ACC112 (cell line): ENCODE data around the gene C6orf89.

ENCODE experiments used
- H2AFZ ChIP-seq: fragments of 200-600 bp; sonication (generic); one replicate; pipeline ENCODE4 v1.6.0; 2017; ENCODE audit warnings: antibody characterized with exemption, low read length; ENCODE audit not compliant: unreplicated experiment
- H3K27ac ChIP-seq: fragments of 200-600 bp; sonication (generic); 2 replicates; pipeline ENCODE4 v1.5.1; 2014; ENCODE audit warnings: low read depth, mild to moderate bottlenecking, antibody characterized with exemption, low read length, moderate library complexity
- H3K27me3 ChIP-seq: fragments of 200-600 bp; sonication (generic); 2 replicates; pipeline ENCODE4 v1.6.1; 2014; ENCODE audit warnings: mild to moderate bottlenecking, antibody characterized with exemption, low read length, moderate library complexity, mixed read lengths; ENCODE audit not compliant: insufficient read depth
- H3K36me3 ChIP-seq: fragments of 200-600 bp; sonication (generic); 2 replicates; pipeline ENCODE4 v1.6.1; 2016; ENCODE audit warnings: mild to moderate bottlenecking, antibody characterized with exemption, low read length, moderate library complexity, mixed read lengths; ENCODE audit not compliant: insufficient read depth
- H3K4me1 ChIP-seq: fragments of 200-600 bp; sonication (generic); one replicate; pipeline ENCODE4 v1.6.1; 2016; ENCODE audit warnings: low read length, mixed read lengths; ENCODE audit not compliant: insufficient read depth, unreplicated experiment, control insufficient read depth
- H3K4me3 ChIP-seq: fragments of 200-600 bp; sonication (generic); 2 replicates; pipeline ENCODE4 v1.5.1; 2014; ENCODE audit warnings: mild to moderate bottlenecking, low read depth, low read length
- H3K79me2 ChIP-seq: fragments of 200-600 bp; sonication (generic); one replicate; pipeline ENCODE4 v1.6.0; 2016; ENCODE audit warnings: low read length; ENCODE audit not compliant: control insufficient read depth, unreplicated experiment, insufficient read depth

Gene C6orf89

DNA sequence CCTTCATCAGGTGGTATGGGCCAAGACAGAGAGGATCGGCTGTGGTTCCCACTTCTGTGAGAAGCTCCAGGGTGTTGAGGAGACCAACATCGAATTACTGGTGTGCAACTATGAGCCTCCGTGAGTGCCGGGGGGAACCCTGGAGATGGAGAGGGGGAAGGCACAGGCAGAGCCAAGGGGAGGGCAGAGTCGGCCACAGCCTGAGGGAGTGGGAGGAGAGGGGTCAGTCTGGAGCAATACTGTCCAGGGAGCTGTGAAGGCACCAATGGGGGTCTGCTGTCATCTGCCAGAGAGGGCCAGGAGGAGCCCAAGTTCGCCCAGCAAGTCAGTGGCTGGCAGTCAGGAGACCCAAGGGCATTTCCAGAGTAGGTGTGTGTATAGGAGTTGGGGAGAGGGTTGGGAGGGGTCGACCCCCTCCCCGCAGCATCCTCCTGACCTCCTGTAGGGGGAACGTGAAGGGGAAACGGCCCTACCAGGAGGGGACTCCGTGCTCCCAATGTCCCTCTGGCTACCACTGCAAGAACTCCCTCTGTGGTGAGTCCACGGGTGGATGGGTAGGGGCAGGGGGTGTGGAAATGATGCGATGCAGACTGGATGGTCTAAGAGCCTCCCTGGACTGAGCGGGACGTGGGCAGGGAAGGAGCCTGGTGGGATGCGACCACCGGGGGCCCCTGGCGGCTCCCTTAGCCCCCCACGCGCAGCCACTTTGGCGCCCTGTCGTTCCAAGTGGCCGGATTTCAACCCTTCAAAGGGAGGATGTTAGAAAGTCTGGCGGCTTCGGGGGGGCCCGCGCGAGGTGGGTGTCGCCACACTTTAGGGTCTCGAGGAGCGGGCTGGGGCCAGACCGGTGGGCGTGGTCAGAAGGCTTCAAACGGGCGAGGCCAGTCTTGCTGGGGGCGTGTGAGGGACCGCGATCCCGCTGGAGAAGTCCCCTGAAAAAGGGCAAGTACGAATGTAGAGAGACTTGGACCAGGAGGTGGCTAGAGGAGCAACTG, 76.0 kb downstream of the C6orf89 start:
- Histone ChIP-seq H3K4me1 (peaks cover 27% of the 10 kb centered on the region), H3K36me3 (no peaks in the 10 kb centered on the region), H3K79me2 (no peaks in the 10 kb centered on the region), H3K4me3 (no peak overlapping the region), H2AFZ (no peak overlapping the region), H3K27ac (no peak overlapping the region), H3K27me3 (no peaks in the 10 kb centered on the region)

DNA sequence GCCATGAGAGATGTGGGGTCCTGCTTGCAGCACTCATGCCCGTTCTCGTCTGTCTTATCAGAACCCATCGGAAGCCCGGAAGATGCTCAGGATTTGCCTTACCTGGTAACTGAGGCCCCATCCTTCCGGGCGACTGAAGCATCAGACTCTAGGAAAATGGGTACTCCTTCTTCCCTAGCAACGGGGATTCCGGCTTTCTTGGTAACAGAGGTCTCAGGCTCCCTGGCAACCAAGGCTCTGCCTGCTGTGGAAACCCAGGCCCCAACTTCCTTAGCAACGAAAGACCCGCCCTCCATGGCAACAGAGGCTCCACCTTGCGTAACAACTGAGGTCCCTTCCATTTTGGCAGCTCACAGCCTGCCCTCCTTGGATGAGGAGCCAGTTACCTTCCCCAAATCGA, 77.1 kb downstream of the C6orf89 start:
- Histone ChIP-seq H3K27ac (no peak overlapping the region), H3K79me2 (no peaks in the 10 kb centered on the region), H3K4me3 (no peak overlapping the region), H3K27me3 (no peaks in the 10 kb centered on the region), H3K4me1 (peaks cover 27% of the 10 kb centered on the region), H2AFZ (no peak overlapping the region), H3K36me3 (0 out of 2 replicates have a peak, but pooled peaks cover 4% of the 10 kb centered on the region)

DNA sequence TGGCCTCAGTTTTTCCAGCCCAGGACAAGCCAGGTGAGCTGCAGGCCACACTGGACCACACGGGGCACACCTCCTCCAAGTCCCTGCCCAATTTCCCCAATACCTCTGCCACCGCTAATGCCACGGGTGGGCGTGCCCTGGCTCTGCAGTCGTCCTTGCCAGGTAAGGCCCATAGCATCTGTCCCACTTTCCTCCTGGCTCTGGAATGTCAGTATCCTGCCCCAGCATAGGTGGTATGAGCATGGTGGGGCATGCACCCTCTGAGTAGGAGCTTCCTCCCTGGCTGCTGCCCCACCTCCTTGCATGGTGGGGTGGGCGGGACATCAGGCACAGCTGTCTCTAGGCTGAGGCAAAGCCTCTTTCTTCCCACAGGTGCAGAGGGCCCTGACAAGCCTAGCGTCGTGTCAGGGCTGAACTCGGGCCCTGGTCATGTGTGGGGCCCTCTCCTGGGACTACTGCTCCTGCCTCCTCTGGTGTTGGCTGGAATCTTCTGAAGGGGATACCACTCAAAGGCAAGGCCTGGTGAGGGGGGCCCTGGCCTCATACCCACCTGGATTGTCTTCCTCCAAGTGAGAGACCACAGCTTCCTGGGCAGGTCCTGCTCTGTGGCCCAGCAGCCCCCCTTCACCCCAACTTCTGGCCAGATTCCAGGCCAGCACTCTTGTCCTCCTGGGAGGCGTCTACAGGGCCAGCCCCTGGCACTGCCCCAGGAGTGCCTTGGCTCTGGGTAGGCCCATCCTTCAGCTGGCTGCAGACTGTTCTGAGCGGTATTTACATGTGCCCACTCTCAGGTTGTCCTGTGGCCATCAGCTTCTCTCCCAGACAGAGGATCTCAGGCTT, 77.9 kb downstream of the C6orf89 start:
- H3K27ac ChIP-seq, result no peak overlapping the region
- H3K36me3 ChIP-seq, result peaks cover 12% of the 10 kb centered on the region
- H3K27me3 ChIP-seq, result no peaks in the 10 kb centered on the region
- H2AFZ ChIP-seq, result no peak overlapping the region
- H3K4me3 ChIP-seq, result no peak overlapping the region
- H3K4me1 ChIP-seq, result peaks cover 27% of the 10 kb centered on the region
- H3K79me2 ChIP-seq, result no peaks in the 10 kb centered on the region

DNA sequence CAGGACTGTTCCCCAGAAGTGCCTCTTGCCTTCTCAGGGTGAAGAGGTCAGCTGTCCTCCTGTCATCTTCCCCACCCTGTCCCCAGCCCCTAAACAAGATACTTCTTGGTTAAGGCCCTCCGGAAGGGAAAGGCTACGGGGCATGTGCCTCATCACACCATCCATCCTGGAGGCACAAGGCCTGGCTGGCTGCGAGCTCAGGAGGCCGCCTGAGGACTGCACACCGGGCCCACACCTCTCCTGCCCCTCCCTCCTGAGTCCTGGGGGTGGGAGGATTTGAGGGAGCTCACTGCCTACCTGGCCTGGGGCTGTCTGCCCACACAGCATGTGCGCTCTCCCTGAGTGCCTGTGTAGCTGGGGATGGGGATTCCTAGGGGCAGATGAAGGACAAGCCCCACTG, 78.6 kb downstream of the C6orf89 start:
- Histone ChIP-seq H3K4me1 (peaks cover 27% of the 10 kb centered on the region), H3K27me3 (no peaks in the 10 kb centered on the region), H3K27ac (no peak overlapping the region), H3K4me3 (no peak overlapping the region), H3K79me2 (no peaks in the 10 kb centered on the region), H2AFZ (no peak overlapping the region), H3K36me3 (peaks cover 14% of the 10 kb centered on the region)

GRCh38 chr6:36964908-36965307, 79.2 kb downstream of the C6orf89 start:
- H3K4me3 ChIP-seq, result no peak overlapping the region
- H3K27me3 ChIP-seq, result no peaks in the 10 kb centered on the region
- H3K79me2 ChIP-seq, result no peaks in the 10 kb centered on the region
- no peak overlapping the region for H2AFZ ChIP-seq
- H3K36me3 ChIP-seq, result peaks cover 14% of the 10 kb centered on the region
- H3K27ac ChIP-seq, result no peak overlapping the region
- H3K4me1 ChIP-seq, result peaks cover 26% of the 10 kb centered on the region

DNA sequence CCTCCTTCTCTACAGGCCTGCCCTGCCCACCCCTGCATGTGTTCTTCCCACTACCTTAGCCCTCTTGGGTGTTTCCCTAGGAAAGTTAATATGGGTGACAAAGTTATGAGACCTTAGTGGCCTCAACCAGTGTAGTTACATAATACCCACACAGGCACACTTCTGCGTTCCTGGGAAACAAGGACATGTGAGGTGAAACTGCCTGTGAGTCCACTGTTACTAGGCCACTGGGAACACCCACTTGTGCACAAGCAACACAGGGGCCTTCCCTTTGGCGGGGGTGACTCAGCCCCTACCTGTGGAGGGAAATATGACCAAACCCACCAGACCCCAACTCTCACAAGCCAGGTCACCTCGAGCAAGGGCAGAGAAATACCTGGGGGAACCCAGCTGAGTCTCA, 81.5 kb downstream of the C6orf89 start:
- Histone ChIP-seq H3K27me3 (no peaks in the 10 kb centered on the region), H2AFZ (no peak overlapping the region), H3K36me3 (peaks cover 34% of the 10 kb centered on the region), H3K4me3 (no peak overlapping the region), H3K4me1 (peaks cover 15% of the 10 kb centered on the region), H3K27ac (no peak overlapping the region), H3K79me2 (no peaks in the 10 kb centered on the region)

GRCh38 chr6:36967757-36968156, 82.0 kb downstream of the C6orf89 start:
- no peaks in the 10 kb centered on the region for H3K79me2 ChIP-seq
- no peaks in the 10 kb centered on the region for H3K27me3 ChIP-seq
- no peak overlapping the region; the same call in 1 of the 2 replicates for H3K27ac ChIP-seq
- H3K36me3 ChIP-seq, result peaks cover 39% of the 10 kb centered on the region
- H2AFZ ChIP-seq, result no peak overlapping the region
- H3K4me3 ChIP-seq, result no peak overlapping the region
- H3K4me1 ChIP-seq, result peaks cover 15% of the 10 kb centered on the region

GRCh38 chr6:36968266-36968977, 82.7 kb downstream of the C6orf89 start:
- Histone ChIP-seq H3K79me2 (no peaks in the 10 kb centered on the region), H3K4me3 (no peak overlapping the region), H3K27ac (no peak overlapping the region), H3K27me3 (no peaks in the 10 kb centered on the region), H3K36me3 (peaks cover 43% of the 10 kb centered on the region), H2AFZ (no peak overlapping the region), H3K4me1 (peaks cover 11% of the 10 kb centered on the region)

- H2AFZ ChIP-seq, result no peak overlapping the region
- H3K36me3 ChIP-seq, result peaks cover 48% of the 10 kb centered on the region
- H3K4me3 ChIP-seq, result no peak overlapping the region
- H3K79me2 ChIP-seq, result no peaks in the 10 kb centered on the region
- H3K27me3 ChIP-seq, result no peaks in the 10 kb centered on the region
- no peak overlapping the region for H3K27ac ChIP-seq
- H3K4me1 ChIP-seq, result peaks cover 2% of the 10 kb centered on the region
These were observed 83.5 kb downstream of the C6orf89 start for GRCh38 chr6:36969240-36969691.
